Panc1 (cell line): Measurements from ENCODE around the gene PKP2. TPM values are rescaled to one million over a fixed set of nuclear protein-coding genes. Genes with fewer than 3 reads are reported as not detected.

Experiments used
- ATAC-seq: fragments of 200-7000 bp; cut with Tn5 transposase; 2 replicates; pipeline ENCODE4 v1.9.1; 2020; ENCODE audit warnings: mild to moderate bottlenecking, moderate library complexity
- BruUV-seq: library from RNA; stranded (reverse); fragments of 400-500 nt; replicated peaks from 2 replicates; lab custom pipeline; 2021; lab: Mats Ljungman, UMichigan
- CTCF ChIA-PET: fragments of 300-600 bp; sonication (Branson Sonifier 250); formaldehyde crosslinking; loops from one replicate; lab custom pipeline; 2022; ENCODE audit warnings: antibody characterized with exemption; lab: Charles Lee
- POLR2A ChIA-PET: fragments of 300-600 bp; sonication (Branson Sonifier 250); formaldehyde crosslinking; loops from one replicate; lab custom pipeline; 2022; ENCODE audit warnings: antibody characterized with exemption; lab: Charles Lee
- DNase-seq: peaks from one replicate; pipeline ENCODE4 v3.0.0-alpha.2; 2010; ENCODE audit warnings: low read depth, low spot score
- H3K27ac ChIP-seq: 2 replicates; pipeline ENCODE4 v1.5.1; 2011; ENCODE audit warnings: mild to moderate bottlenecking, low read length, inconsistent platforms
- H3K27me3 ChIP-seq: fragments of 200-500 bp; sonication (Bioruptor generic); 2 replicates; pipeline ENCODE4 v1.6.0; 2014; ENCODE audit warnings: low read length, inconsistent platforms; ENCODE audit not compliant: control insufficient read depth, insufficient read depth
- H3K36me3 ChIP-seq: fragments of 200-500 bp; sonication (Bioruptor generic); 2 replicates; pipeline ENCODE4 v1.5.1; 2014; ENCODE audit warnings: inconsistent platforms, mild to moderate bottlenecking, low read length, moderate library complexity; ENCODE audit not compliant: control insufficient read depth, insufficient read depth
- H3K4me1 ChIP-seq: 2 replicates; pipeline ENCODE4 v1.5.1; 2011; ENCODE audit warnings: inconsistent platforms, mild to moderate bottlenecking, low read length, moderate library complexity; ENCODE audit not compliant: control insufficient read depth, insufficient read depth
- H3K4me3 ChIP-seq, 2 experiments: 2 replicates each; pipeline ENCODE4 v1.5.1; 2011 to 2012; ENCODE audit warnings: low read depth in 2 of 2, low read length in 2 of 2, mild to moderate bottlenecking in 2 of 2, inconsistent platforms in 1 of 2, moderate library complexity in 1 of 2
- H3K9me3 ChIP-seq: fragments of 200-500 bp; sonication (Bioruptor generic); 2 replicates; pipeline ENCODE4 v1.5.1; 2014; ENCODE audit warnings: low read depth, mild to moderate bottlenecking, inconsistent platforms, low read length, moderate library complexity; ENCODE audit not compliant: control insufficient read depth, insufficient read depth
- POLR2AphosphoS5 ChIP-seq: IDR thresholded peaks from 2 replicates; pipeline ENCODE4 v1.6.1; 2012; ENCODE audit warnings: mild to moderate bottlenecking, low read depth, low read length, moderate library complexity
- REST ChIP-seq, 2 experiments: IDR thresholded peaks; 2 replicates each; pipeline ENCODE4 v1.6.1; 2011 to 2012; ENCODE audit warnings: low read depth in 2 of 2, control low read depth in 1 of 2, low read length in 1 of 2, mild to moderate bottlenecking in 1 of 2, moderate library complexity in 1 of 2; ENCODE audit not compliant: insufficient read depth in 1 of 2
- SIN3A ChIP-seq: IDR thresholded peaks from 2 replicates; pipeline ENCODE4 v1.6.1; 2012; ENCODE audit warnings: low read depth, mild to moderate bottlenecking, low read length, moderate library complexity, borderline replicate concordance; ENCODE audit not compliant: insufficient read depth
- TCF7L2 ChIP-seq: IDR thresholded peaks from 2 replicates; pipeline ENCODE4 v1.6.1; 2011; ENCODE audit warnings: mild to moderate bottlenecking, low read depth, low read length, inconsistent platforms
- in situ Hi-C: cut with HindIII; loops from 2 replicates; pipeline ENCODE4 v1.10.0; 2016; ENCODE audit warnings: low sequenced_read_pairs, low pct_unique_long_range_greater_than_20kb
- intact Hi-C: fragments of 100-400 bp; cut with micrococcal nuclease; formaldehyde crosslinking; loops from one replicate; pipeline ENCODE4 v1.10.0; 2022; ENCODE audit not compliant: unreplicated experiment
- total RNA-seq: library from RNA; stranded (reverse); gene quantifications from one replicate; pipeline ENCODE4 v1.2.1, GENCODE V29; 2021; ENCODE audit not compliant: unreplicated experiment
- TF ChIP-seq, protein P1 (sequence below): fragments of 450-650 bp; IDR thresholded peaks from 2 replicates; pipeline ENCODE4 v1.5.1; 2017; ENCODE audit warnings: mild to moderate bottlenecking

PKP2 gene
- total RNA-seq, 1 experiment from 2014 or later: 2.2 TPM

- 0 out of 2 replicates have a peak, but pooled peaks have one; percentile 34 for ATAC-seq
- CTCF ChIA-PET: no interaction called here
- no peaks in the 10 kb centered on the region for H3K4me1 ChIP-seq
These were observed 18.7 kb downstream of the PKP2 start for GRCh38 chr12:32877601-32878459.

GRCh38 chr12:32876004-32876403, 20.6 kb downstream of the PKP2 start:
- TF ChIP-seq, protein P1, sequence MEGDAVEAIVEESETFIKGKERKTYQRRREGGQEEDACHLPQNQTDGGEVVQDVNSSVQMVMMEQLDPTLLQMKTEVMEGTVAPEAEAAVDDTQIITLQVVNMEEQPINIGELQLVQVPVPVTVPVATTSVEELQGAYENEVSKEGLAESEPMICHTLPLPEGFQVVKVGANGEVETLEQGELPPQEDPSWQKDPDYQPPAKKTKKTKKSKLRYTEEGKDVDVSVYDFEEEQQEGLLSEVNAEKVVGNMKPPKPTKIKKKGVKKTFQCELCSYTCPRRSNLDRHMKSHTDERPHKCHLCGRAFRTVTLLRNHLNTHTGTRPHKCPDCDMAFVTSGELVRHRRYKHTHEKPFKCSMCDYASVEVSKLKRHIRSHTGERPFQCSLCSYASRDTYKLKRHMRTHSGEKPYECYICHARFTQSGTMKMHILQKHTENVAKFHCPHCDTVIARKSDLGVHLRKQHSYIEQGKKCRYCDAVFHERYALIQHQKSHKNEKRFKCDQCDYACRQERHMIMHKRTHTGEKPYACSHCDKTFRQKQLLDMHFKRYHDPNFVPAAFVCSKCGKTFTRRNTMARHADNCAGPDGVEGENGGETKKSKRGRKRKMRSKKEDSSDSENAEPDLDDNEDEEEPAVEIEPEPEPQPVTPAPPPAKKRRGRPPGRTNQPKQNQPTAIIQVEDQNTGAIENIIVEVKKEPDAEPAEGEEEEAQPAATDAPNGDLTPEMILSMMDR: no peak
- no peak for TF ChIP-seq POLR2AphosphoS5
- no peak for TF ChIP-seq SIN3A
- no peak for TF ChIP-seq REST (IDR thresholded peaks at IDR 0.05; ENCODE audit: insufficient read depth in 1 of 2, low read depth in 2 of 2, low read length in 1 of 2)
- no peak for TF ChIP-seq TCF7L2
- no peak overlapping the region for H3K27ac ChIP-seq
- H3K9me3 ChIP-seq: no peaks in the 10 kb centered on the region
- BruUV-seq: no TSS peak
- H3K36me3 ChIP-seq: no peaks in the 10 kb centered on the region
- POLR2A ChIA-PET: no interaction called here
- no peaks in the 10 kb centered on the region for H3K4me1 ChIP-seq
- no peak overlapping the region for H3K4me3 ChIP-seq
- ATAC-seq (no peak), DNase-seq (no peak)
- intact Hi-C loops: no loop called here
- in situ Hi-C loops: no loop called here
- no peaks in the 10 kb centered on the region for H3K27me3 ChIP-seq
- CTCF ChIA-PET: no interaction called here

More at GRCh38 chr12:32877601-32878459, 18.7 kb downstream of the PKP2 start:
- intact Hi-C loops (no loop called here), in situ Hi-C loops (no loop called here)
- Histone ChIP-seq H3K36me3 (no peaks in the 10 kb centered on the region), H3K27ac (no peak overlapping the region), H3K9me3 (no peaks in the 10 kb centered on the region), H3K4me3 (no peak overlapping the region), H3K27me3 (peaks cover under 1% of the 10 kb centered on the region; the same call in 1 of the 2 replicates)
- no TSS peak for BruUV-seq
- POLR2A ChIA-PET: no interaction called here
- TF ChIP-seq SIN3A: no peak
- TF ChIP-seq, protein P1: no peak
- TF ChIP-seq TCF7L2: no peak
- TF ChIP-seq REST (IDR thresholded peaks at IDR 0.05; ENCODE audit: insufficient read depth in 1 of 2, low read depth in 2 of 2, low read length in 1 of 2): no peak
- no peak for TF ChIP-seq POLR2AphosphoS5
- no peak for DNase-seq
